Mammary epithelial cell (primary cell): ENCODE data around the gene SNRNP25.

ENCODE experiments used
- EZH2 ChIP-seq: IDR thresholded peaks from 2 replicates; pipeline ENCODE4 v1.6.1; 2012; ENCODE audit warnings: low read length, inconsistent platforms, borderline replicate concordance
- TF ChIP-seq, protein P1 (sequence below), 2 donors: IDR thresholded peaks in 1 of 2; conservative IDR thresholded peaks in 1 of 2; 2 replicates each; pipeline ENCODE4 v1.5.1; 2011 to 2012; ENCODE audit warnings: inconsistent platforms in 2 of 2, low read length in 2 of 2, mild to moderate bottlenecking in 2 of 2, control low read depth in 1 of 2, low read depth in 1 of 2; ENCODE audit not compliant: insufficient read depth in 1 of 2; ENCODE audit errors: extremely low read depth in 1 of 2

DNA sequence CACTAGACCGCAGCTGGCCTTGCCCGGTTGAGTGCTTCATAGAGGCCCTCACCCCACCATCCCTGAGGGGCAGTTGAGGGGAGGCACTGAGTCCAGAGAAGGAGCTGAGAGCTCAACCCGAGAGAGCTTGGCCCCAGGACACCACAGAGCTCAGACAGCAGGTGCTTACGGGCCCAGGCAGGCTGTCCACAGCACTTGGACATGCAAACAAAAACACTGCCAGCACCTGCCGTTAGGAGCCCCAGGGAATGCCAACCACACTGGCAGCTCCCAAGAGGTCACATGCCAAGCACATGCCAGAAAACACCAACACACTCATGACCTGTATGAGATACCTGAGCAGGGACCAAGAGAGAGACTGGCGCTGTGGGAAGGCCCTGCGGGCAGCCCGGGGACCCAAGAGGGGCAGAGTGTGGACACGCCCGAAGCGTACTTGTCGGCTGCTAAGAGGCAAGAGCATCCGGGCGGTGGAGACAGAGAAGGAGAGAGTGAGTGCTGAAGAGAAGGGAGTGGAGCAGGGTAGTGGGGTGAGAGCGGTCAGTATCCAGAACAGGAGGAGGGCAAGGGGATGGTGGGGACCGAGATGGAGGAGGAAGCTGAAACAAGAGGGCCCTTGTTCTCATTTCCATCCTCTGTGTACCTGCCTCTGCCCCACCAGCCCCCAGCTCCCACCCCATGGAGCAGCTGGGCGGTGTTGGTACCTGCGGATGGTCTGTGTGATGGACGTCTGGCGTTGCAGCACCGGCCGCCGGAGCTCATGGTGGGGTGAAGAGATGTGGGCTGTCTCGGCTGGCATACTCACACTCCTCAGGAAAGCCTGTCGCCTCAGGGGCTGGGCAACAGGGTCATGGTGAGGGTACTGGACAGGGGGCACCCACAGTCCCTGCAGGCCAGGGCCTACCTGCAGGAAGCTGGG lies 10.6 kb downstream of the SNRNP25 start:
- TF ChIP-seq, protein P1, sequence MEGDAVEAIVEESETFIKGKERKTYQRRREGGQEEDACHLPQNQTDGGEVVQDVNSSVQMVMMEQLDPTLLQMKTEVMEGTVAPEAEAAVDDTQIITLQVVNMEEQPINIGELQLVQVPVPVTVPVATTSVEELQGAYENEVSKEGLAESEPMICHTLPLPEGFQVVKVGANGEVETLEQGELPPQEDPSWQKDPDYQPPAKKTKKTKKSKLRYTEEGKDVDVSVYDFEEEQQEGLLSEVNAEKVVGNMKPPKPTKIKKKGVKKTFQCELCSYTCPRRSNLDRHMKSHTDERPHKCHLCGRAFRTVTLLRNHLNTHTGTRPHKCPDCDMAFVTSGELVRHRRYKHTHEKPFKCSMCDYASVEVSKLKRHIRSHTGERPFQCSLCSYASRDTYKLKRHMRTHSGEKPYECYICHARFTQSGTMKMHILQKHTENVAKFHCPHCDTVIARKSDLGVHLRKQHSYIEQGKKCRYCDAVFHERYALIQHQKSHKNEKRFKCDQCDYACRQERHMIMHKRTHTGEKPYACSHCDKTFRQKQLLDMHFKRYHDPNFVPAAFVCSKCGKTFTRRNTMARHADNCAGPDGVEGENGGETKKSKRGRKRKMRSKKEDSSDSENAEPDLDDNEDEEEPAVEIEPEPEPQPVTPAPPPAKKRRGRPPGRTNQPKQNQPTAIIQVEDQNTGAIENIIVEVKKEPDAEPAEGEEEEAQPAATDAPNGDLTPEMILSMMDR (conservative IDR thresholded peaks at IDR 0.05 in 1 of 2, IDR thresholded peaks at IDR 0.05 in 1 of 2; ENCODE audit: extremely low read depth in 1 of 2, insufficient read depth in 1 of 2, low read depth in 1 of 2, low read length in 2 of 2), result no peak
- no peak for TF ChIP-seq EZH2
